ENCODE data around the gene SEL1L2. TPM values are rescaled to one million over a fixed set of nuclear protein-coding genes. Genes with fewer than 3 reads are reported as not detected.

SEL1L2 gene
- total RNA-seq, 2 donors from 2014 or later: not detected

DNA sequence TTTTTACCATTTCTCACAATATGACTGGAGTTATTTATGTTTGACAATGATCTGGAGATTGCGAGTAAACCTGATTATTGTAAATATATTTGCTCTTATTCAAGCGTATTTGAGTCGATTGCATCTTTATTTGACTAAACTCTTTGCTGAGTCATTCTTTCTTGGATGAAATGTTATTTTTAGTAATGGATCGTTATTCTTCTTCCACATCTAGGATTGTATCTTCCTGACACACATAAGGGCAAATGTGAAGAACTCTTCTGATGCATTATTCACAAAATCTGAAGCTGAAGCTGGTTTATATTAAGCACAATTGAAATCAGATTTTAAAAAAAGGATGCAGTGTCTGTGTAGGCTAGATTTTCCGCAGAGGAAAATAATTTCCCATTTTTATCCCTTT, 68.2 kb downstream of the SEL1L2 start:
- Histone ChIP-seq H3K27me3 (no peaks in the 10 kb centered on the region), H3K36me3 (replicated peaks in 1 of 2; ENCODE audit: insufficient read depth in 1 of 2, low read depth in 2 of 2) (no peaks in the 10 kb centered on the region), H3K27ac (no peak overlapping the region), H3K4me3 (no peak overlapping the region), H3K9me3 (no peaks in the 10 kb centered on the region), H3K4me1 (no peaks in the 10 kb centered on the region)
- ATAC-seq (no peak), DNase-seq (no peak)
- 43 to 44% methylated on average over 5 of the region's 5 CpGs for WGBS, 2 donors
- intact Hi-C loops (cut with DNase I): no loop called here
- TF ChIP-seq POLR2A (IDR thresholded peaks at IDR 0.05): no peak
- TF ChIP-seq, protein P1, sequence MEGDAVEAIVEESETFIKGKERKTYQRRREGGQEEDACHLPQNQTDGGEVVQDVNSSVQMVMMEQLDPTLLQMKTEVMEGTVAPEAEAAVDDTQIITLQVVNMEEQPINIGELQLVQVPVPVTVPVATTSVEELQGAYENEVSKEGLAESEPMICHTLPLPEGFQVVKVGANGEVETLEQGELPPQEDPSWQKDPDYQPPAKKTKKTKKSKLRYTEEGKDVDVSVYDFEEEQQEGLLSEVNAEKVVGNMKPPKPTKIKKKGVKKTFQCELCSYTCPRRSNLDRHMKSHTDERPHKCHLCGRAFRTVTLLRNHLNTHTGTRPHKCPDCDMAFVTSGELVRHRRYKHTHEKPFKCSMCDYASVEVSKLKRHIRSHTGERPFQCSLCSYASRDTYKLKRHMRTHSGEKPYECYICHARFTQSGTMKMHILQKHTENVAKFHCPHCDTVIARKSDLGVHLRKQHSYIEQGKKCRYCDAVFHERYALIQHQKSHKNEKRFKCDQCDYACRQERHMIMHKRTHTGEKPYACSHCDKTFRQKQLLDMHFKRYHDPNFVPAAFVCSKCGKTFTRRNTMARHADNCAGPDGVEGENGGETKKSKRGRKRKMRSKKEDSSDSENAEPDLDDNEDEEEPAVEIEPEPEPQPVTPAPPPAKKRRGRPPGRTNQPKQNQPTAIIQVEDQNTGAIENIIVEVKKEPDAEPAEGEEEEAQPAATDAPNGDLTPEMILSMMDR (IDR thresholded peaks at IDR 0.05): no peak

DNA sequence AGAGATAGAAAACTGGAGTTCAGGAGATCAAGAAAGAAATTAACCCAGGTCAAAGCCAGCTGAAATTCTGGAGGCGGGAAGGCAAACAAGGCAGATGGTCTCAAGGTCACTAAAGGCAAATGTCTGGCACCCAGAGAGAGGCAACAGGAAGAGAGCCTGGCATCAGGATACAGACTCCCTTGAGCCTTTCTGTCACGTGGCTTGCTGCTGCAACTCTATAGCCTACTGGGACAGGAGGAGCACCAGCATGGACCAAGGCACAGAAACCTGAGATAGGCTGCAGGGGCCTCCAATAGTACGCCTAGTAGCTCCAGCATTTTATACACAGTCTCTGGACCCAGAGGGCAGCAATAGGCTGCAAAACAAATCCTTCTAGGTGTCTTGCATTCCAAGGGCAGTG, 75.1 kb downstream of the SEL1L2 start:
- Histone ChIP-seq H3K4me3 (no peak overlapping the region), H3K4me1 (no peaks in the 10 kb centered on the region), H3K27me3 (no peaks in the 10 kb centered on the region), H3K27ac (no peak overlapping the region), H3K9me3 (no peaks in the 10 kb centered on the region), H3K36me3 (replicated peaks in 1 of 2; ENCODE audit: insufficient read depth in 1 of 2, low read depth in 2 of 2) (no peaks in the 10 kb centered on the region)
- peak; percentile 30 for ATAC-seq
- intact Hi-C loops (cut with DNase I): no loop called here
- TF ChIP-seq, protein P1 (IDR thresholded peaks at IDR 0.05): no peak
- TF ChIP-seq POLR2A (IDR thresholded peaks at IDR 0.05): no peak
- DNase-seq: peak in 3 of 4 donors; percentile 25 to 45 (median 27)
- 34 to 43% methylated on average over 3 of the region's 3 CpGs for WGBS, 2 donors

DNA sequence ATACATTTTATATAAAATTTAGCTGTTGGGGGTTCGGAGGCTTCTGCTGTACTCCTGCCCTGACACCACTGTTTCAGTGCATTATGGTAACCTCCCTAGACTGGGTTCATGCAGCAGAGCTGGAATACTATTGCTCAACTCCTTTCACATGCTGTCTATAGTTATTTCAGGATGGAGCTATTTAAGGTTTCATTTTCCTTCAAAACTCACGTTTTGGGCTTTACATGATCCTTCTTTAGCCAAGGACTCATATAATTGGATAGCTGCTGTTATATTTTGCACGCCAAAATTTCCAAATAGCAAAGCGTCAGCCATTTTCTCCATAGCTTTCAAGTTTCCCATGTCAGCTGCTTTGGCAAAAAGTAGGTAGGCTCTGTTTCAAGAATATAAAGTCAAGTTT, 76.8 kb downstream of the SEL1L2 start:
- TF ChIP-seq, protein P1 (IDR thresholded peaks at IDR 0.05): no peak
- TF ChIP-seq POLR2A (IDR thresholded peaks at IDR 0.05): no peak
- H3K9me3 ChIP-seq: no peaks in the 10 kb centered on the region
- no peaks in the 10 kb centered on the region for H3K36me3 ChIP-seq (replicated peaks in 1 of 2; ENCODE audit: insufficient read depth in 1 of 2, low read depth in 2 of 2)
- WGBS, 2 donors: 70 to 73% methylated on average over 4 of the region's 4 CpGs
- no peak overlapping the region for H3K27ac ChIP-seq
- no peaks in the 10 kb centered on the region for H3K27me3 ChIP-seq
- no peaks in the 10 kb centered on the region for H3K4me1 ChIP-seq
- ATAC-seq: no peak
- DNase-seq: no peak
- intact Hi-C loops (cut with DNase I): no loop called here
- H3K4me3 ChIP-seq: no peak overlapping the region

DNA sequence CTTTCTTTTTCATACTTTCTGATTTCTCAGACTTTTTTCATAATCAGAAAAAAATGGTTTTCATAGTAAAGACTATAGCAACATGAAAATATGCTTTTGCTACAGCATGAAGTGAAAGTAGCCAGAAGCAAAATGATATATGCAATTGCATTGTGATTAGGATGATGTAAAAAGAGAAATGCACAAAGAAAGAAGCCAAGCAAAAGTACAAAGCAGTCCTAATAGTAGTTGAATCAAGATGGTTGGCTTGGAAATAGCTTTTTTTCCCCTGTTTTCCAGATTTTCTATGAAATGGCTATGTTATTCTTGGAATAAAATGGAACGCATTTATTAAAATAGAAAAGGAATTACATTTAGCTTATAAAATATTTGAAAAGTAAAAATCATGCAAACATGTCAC, 77.3 kb downstream of the SEL1L2 start:
- intact Hi-C loops (cut with DNase I): no loop called here
- ATAC-seq (no peak), DNase-seq (no peak)
- no peaks in the 10 kb centered on the region for H3K4me1 ChIP-seq
- H3K4me3 ChIP-seq: no peak overlapping the region
- TF ChIP-seq POLR2A (IDR thresholded peaks at IDR 0.05): no peak
- TF ChIP-seq, protein P1 (IDR thresholded peaks at IDR 0.05): no peak
- no peaks in the 10 kb centered on the region for H3K36me3 ChIP-seq (replicated peaks in 1 of 2; ENCODE audit: insufficient read depth in 1 of 2, low read depth in 2 of 2)
- no peaks in the 10 kb centered on the region for H3K27me3 ChIP-seq
- 91% methylated on average over 1 of the region's 1 CpG for WGBS, 2 donors
- H3K27ac ChIP-seq: no peak overlapping the region
- H3K9me3 ChIP-seq: no peaks in the 10 kb centered on the region

DNA sequence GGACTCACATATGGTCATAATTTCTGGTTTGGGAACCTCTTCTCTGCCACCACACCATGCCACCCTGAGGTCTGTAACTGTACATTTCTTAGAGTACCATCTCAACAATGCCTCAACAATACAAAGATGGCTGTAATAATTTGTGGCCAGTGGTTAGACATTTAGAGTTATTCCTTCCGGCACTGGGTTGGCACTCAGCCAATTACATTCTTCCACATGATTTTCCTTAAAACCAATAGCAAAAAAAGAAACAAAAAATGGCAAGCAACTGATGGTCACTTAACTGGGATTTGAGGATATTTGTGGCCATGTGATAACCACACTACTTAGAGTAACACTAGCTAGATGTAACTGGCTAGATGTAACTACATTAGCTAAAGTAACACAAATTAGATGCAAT, 79.9 kb downstream of the SEL1L2 start:
- intact Hi-C loops (cut with DNase I): no loop called here
- H3K4me1 ChIP-seq: no peaks in the 10 kb centered on the region
- no peak overlapping the region for H3K27ac ChIP-seq
- H3K27me3 ChIP-seq: no peaks in the 10 kb centered on the region
- no peak for ATAC-seq
- TF ChIP-seq POLR2A (IDR thresholded peaks at IDR 0.05): no peak
- TF ChIP-seq, protein P1 (IDR thresholded peaks at IDR 0.05): no peak
- H3K4me3 ChIP-seq: no peak overlapping the region
- H3K36me3 ChIP-seq (replicated peaks in 1 of 2; ENCODE audit: insufficient read depth in 1 of 2, low read depth in 2 of 2): no peaks in the 10 kb centered on the region
- H3K9me3 ChIP-seq: no peaks in the 10 kb centered on the region
- WGBS, 2 donors: 64 to 75% methylated on average over 1 of the region's 1 CpG
- DNase-seq: no peak
